Central memory CD8-positive, alpha-beta T cell (primary cell): ENCODE data around the gene GTF2H1.

Experiments
- ATAC-seq: fragments of 150-1000 bp; cut with Tn5 transposase; replicated peaks from 2 replicates; pipeline ENCODE4 v1.10.0; 2022; ENCODE audit warnings: mild to moderate bottlenecking, moderate FRiP score, moderate number of reproducible peaks; ENCODE audit not compliant: poor library complexity, severe bottlenecking; ENCODE audit errors: extremely low read depth
- DNase-seq, 2 donors: peaks; one replicate each; pipeline ENCODE4 v3.0.0; 2021; ENCODE audit warnings: low spot score in 2 of 2
- H3K27ac Mint-ChIP-seq: one replicate; pipeline ENCODE4 v1.8.0; 2022; ENCODE audit warnings: low read depth, mild to moderate bottlenecking, moderate library complexity, mixed read lengths
- H3K27me3 Mint-ChIP-seq: one replicate; pipeline ENCODE4 v1.8.0; 2022; ENCODE audit warnings: mixed read lengths
- H3K36me3 Mint-ChIP-seq: one replicate; pipeline ENCODE4 v1.8.0; 2022; ENCODE audit warnings: mild to moderate bottlenecking, moderate library complexity, mixed read lengths; ENCODE audit not compliant: insufficient read depth
- H3K4me1 Mint-ChIP-seq: one replicate; pipeline ENCODE4 v1.8.0; 2022; ENCODE audit warnings: mixed read lengths
- H3K4me3 Mint-ChIP-seq: one replicate; pipeline ENCODE4 v1.8.0; 2022; ENCODE audit warnings: mild to moderate bottlenecking, moderate library complexity, mixed read lengths
- H3K9me3 Mint-ChIP-seq: one replicate; pipeline ENCODE4 v1.8.0; 2022; ENCODE audit warnings: mixed read lengths

GTF2H1 gene

GRCh38 chr11:18309691-18310090 is 12.7 kb upstream of the GTF2H1 start:
- H3K36me3 Mint-ChIP-seq, result peaks cover 50% of the 10 kb centered on the region
- H3K27ac Mint-ChIP-seq, result no peak overlapping the region
- DNase-seq (no peak), ATAC-seq (no peak)
- no peaks in the 10 kb centered on the region for H3K27me3 Mint-ChIP-seq
- H3K9me3 Mint-ChIP-seq, result no peaks in the 10 kb centered on the region
- no peak overlapping the region for H3K4me3 Mint-ChIP-seq
- H3K4me1 Mint-ChIP-seq, result peaks cover under 1% of the 10 kb centered on the region

DNA sequence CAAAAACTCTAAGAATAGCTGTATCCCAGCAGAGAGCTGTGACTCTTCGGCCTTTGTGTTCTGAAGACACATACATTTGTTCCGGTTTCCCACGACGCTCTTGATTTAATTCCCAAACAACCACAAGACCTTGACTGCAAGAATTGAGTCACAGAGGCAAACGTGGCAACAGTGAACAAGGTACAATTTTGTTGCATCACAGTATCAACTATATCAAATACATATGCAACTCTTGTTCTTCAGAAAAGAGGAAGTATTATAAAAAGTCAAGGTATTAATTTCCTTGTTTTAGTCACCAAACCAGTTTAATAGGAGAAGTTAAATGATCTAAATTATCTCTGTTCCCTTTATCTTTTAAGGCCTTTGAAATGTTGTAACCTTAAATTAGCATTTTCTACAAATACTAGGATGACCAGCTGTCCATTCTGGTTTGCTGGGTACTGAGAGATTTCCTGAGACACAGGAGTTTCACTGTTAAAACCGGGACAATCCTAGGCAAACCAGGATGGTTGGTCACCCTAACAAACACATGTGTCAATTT is 11.5 kb upstream of the GTF2H1 start:
- Mint-ChIP-seq H3K36me3 (peaks cover 47% of the 10 kb centered on the region), H3K27ac (no peak overlapping the region), H3K4me3 (no peak overlapping the region), H3K4me1 (peaks cover 11% of the 10 kb centered on the region), H3K27me3 (no peaks in the 10 kb centered on the region), H3K9me3 (no peaks in the 10 kb centered on the region)
- ATAC-seq (no peak), DNase-seq (no peak)

DNA sequence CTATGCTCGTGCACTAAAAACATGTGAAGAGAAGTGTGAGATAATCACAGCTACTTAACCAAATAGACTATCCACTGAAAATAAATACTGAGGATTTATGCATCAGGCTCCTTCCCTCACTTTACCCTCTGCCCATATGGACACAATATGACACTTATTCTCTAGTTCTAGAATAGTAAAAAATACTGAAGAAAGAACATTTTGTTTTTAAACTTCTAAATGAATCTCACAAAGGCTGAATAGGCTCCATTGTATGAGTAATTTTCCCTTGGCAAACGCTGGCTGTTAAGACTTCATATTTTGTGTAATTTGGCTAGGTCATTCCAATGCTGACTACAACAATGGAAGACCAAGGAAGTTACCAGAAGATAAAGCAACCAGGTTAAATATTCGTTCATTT is 10.4 kb upstream of the GTF2H1 start:
- Mint-ChIP-seq H3K4me1 (peaks cover 13% of the 10 kb centered on the region), H3K27ac (peak overlapping the region; percentile 9), H3K36me3 (peaks cover 44% of the 10 kb centered on the region), H3K4me3 (no peak overlapping the region), H3K9me3 (no peaks in the 10 kb centered on the region), H3K27me3 (no peaks in the 10 kb centered on the region)
- DNase-seq, result no peak
- no peak for ATAC-seq

GRCh38 chr11:18312663-18313420 is 9.5 kb upstream of the GTF2H1 start:
- peaks cover 43% of the 10 kb centered on the region for H3K36me3 Mint-ChIP-seq
- ATAC-seq (no peak), DNase-seq (no peak)
- no peak overlapping the region for H3K4me3 Mint-ChIP-seq
- no peaks in the 10 kb centered on the region for H3K27me3 Mint-ChIP-seq
- H3K4me1 Mint-ChIP-seq, result peaks cover 18% of the 10 kb centered on the region
- no peaks in the 10 kb centered on the region for H3K9me3 Mint-ChIP-seq
- no peak overlapping the region for H3K27ac Mint-ChIP-seq

DNA sequence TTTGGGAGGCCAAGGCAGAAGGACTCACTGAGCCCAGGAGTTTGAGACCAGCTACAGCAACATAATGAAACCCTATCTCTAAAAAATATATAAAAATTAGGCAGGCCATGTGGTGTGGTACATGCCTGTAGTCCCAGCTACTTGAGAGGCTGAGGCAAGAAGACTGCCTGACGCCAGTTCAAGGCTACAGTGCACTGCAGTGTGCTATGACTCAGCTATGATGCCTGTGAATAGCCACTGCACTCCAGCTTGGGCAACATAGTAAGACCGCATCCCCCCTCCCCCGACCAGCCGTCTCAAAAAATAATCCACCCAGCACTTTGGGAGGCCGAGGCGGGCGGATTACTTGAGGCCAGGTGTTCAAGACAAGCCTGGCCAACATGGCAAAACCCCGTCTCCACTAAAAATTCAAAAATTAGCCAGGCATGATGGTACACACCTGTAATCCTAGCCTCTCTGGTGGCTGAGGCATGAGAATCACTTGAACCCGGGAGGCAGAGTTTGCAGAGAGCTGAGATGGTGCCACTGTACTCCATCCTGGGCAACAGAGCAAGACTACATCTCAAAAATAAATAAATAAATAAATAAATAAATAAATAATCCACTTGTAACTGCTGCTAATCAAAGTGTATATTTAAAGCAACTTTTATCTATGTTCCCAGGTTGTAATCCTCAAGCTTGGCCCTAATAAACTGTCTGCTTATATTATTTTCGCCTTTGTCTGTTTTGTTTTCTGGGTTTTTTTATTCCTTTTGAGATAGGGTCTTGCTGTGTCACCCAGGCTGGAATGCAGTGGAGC is 8.2 kb upstream of the GTF2H1 start:
- DNase-seq (no peak), ATAC-seq (no peak)
- Mint-ChIP-seq H3K36me3 (peaks cover 33% of the 10 kb centered on the region), H3K4me1 (peaks cover 31% of the 10 kb centered on the region), H3K4me3 (no peak overlapping the region), H3K9me3 (no peaks in the 10 kb centered on the region), H3K27ac (no peak overlapping the region), H3K27me3 (no peaks in the 10 kb centered on the region)

DNA sequence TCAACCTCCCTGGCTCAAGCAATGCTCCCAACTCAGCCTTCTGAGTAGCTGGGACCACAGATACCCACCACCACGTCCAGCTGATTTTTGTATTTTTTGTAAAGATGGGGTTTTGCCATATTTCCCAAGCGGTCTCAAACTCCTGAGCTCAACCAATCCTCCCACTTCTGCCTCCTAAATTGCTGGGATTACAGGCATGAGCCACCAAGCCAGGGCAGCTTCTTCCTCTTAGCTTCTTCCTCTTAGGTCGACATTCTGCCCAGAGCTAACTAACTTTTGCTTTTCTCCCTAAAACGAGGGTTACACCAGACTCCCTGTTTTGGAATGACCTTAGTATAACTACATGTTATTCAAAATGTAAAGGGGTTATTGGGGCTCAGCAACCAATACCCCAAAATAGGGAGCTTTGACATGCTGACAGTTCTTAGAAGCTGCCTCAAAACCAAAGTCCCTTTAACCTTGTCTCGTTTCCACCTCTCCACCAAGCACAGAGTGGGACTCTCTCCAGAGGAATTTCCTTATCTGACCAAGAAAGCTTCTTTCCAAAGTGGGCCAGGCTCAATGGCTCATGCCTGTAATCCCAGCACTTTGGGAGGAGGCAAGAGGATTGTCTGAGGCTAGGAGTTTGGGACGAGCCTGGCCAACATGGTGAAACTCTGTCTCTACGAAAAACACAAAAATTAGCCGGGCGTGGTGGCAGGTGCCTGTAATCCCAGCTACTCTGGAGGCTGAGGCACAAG is 7.4 kb upstream of the GTF2H1 start:
- Mint-ChIP-seq H3K27ac (no peak overlapping the region), H3K36me3 (peaks cover 30% of the 10 kb centered on the region), H3K9me3 (no peaks in the 10 kb centered on the region), H3K27me3 (no peaks in the 10 kb centered on the region), H3K4me3 (no peak overlapping the region), H3K4me1 (peaks cover 39% of the 10 kb centered on the region)
- ATAC-seq, result no peak
- no peak for DNase-seq

- Mint-ChIP-seq H3K4me1 (peaks cover 48% of the 10 kb centered on the region), H3K27me3 (no peaks in the 10 kb centered on the region), H3K36me3 (peaks cover 22% of the 10 kb centered on the region), H3K9me3 (no peaks in the 10 kb centered on the region), H3K4me3 (no peak overlapping the region), H3K27ac (no peak overlapping the region)
- DNase-seq (no peak), ATAC-seq (no peak)
These were observed 6.5 kb upstream of the GTF2H1 start for GRCh38 chr11:18315893-18316292.

DNA sequence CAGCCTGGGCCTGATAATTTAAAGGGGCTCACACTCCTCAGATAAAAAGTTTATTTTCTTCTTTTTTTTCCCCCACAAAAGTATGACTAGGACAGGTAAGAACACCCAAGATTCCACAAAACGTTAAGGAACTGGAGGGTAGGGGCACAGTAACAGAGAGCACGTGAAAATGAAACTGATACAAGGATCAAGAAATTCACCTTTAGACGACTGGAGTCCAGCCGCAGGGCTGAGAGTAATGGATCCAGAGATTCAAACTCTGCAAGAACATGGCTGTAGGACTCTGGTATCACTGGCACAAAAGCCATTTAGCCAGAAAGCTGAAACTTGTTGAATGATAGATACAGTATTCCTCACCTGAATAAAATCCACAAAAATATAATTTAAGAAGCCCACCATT is 4.8 kb upstream of the GTF2H1 start:
- H3K4me3 Mint-ChIP-seq, result no peak overlapping the region
- H3K9me3 Mint-ChIP-seq, result no peaks in the 10 kb centered on the region
- peaks cover 31% of the 10 kb centered on the region for H3K36me3 Mint-ChIP-seq
- DNase-seq, result no peak
- H3K27ac Mint-ChIP-seq, result no peak overlapping the region
- no peak for ATAC-seq
- peaks cover 62% of the 10 kb centered on the region for H3K4me1 Mint-ChIP-seq
- no peaks in the 10 kb centered on the region for H3K27me3 Mint-ChIP-seq

GRCh38 chr11:18319914-18320313 is 2.5 kb upstream of the GTF2H1 start:
- DNase-seq (no peak), ATAC-seq (no peak)
- H3K36me3 Mint-ChIP-seq, result peaks cover 35% of the 10 kb centered on the region
- H3K4me1 Mint-ChIP-seq, result peaks cover 80% of the 10 kb centered on the region
- H3K27me3 Mint-ChIP-seq, result no peaks in the 10 kb centered on the region
- peak overlapping the region; percentile 99 for H3K27ac Mint-ChIP-seq
- no peaks in the 10 kb centered on the region for H3K9me3 Mint-ChIP-seq
- H3K4me3 Mint-ChIP-seq, result peak overlapping the region; percentile 18

DNA sequence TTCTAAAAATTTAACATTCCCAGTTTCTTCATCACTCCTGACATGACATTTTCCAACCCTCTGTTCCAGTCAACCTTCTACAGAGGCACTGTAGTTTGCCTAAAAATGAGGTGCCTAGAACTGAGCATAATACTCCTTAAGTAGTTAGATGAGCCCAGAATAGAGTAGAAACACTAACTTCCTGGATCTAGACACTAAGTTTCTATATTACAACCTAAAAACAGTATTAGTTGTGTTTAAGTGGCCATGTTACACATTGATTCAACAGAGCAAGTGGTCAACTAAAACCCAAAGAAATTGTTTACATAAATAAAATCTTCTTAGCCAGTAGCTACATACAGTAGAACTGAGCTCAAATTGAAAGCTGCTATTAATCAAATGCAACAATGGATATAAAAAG is 1.8 kb upstream of the GTF2H1 start:
- Mint-ChIP-seq H3K27ac (peak overlapping the region; percentile 99), H3K4me1 (peaks cover 81% of the 10 kb centered on the region), H3K36me3 (peaks cover 38% of the 10 kb centered on the region), H3K27me3 (no peaks in the 10 kb centered on the region), H3K4me3 (peak overlapping the region; percentile 94), H3K9me3 (no peaks in the 10 kb centered on the region)
- ATAC-seq (no peak), DNase-seq (no peak)

- H3K27me3 Mint-ChIP-seq, result no peaks in the 10 kb centered on the region
- peak; percentile 5 for ATAC-seq
These were observed 794 bp upstream of the GTF2H1 start for GRCh38 chr11:18321578-18321968.

DNA sequence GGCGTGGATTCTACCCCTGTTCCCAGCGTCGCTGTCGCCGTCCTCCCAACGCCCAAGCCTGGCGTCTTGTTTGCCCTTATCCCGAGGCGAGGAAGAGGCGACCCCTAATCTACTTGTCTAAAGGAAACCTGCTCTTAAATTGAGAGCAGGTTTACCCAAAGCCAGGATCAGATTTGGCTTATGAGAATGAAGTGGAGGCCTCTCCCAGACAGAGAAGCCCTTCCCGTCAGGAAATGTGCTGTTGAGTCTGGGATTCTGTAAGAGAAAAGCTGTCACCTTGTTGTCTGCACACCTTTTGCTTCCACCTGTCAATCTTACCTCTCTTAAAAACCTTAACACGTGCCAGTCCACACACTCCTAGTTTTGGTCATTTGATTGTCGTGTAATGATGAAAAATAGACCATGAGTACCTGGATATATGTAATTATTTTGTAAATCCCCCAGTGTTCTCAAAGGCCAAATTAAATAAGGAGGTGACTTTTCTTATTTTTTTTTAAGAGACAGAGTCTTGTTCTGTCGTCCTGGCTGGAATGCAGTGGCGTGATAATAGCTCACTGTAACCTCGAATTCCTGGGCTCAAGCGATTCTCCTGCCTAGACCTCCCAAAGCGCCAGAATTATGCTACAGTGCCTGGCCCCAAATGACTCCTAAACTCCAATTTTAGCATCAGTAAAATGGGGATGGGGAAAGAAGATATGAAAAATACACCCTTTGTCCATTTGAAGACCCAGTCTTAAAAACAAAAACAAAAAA is 627 bp downstream of the GTF2H1 start:
- Mint-ChIP-seq H3K27ac (peak overlapping the region; percentile 99), H3K4me1 (peaks cover 77% of the 10 kb centered on the region), H3K4me3 (peak overlapping the region; percentile 94), H3K9me3 (no peaks in the 10 kb centered on the region), H3K36me3 (peaks cover 43% of the 10 kb centered on the region), H3K27me3 (no peaks in the 10 kb centered on the region)
- ATAC-seq, result no peak
- no peak for DNase-seq

More at GRCh38 chr11:18321578-18321968, 794 bp upstream of the GTF2H1 start:
- H3K36me3 Mint-ChIP-seq, result peaks cover 40% of the 10 kb centered on the region
- peak overlapping the region; percentile 99 for H3K27ac Mint-ChIP-seq
- DNase-seq, result no peak
- peaks cover 79% of the 10 kb centered on the region for H3K4me1 Mint-ChIP-seq
- no peaks in the 10 kb centered on the region for H3K9me3 Mint-ChIP-seq
- peak overlapping the region; percentile 94 for H3K4me3 Mint-ChIP-seq
